ENCODE data around the gene ACSS3.
"Not testable (repeated sequence)": the region's sequence is repeated elsewhere in the genome, so short reads cannot be mapped to it uniquely, and the experiment has no call there.

ACSS3 gene

GRCh38 chr12:81077686-81078441, at the start of gene ACSS3:
Gene ACSS3 (plus strand): TSS chr12:81078079. CDS start chr12:81078121, 42 bp downstream.
- Mint-ChIP-seq H3K4me1 (ENCODE audit: low read depth) (no peaks in the 10 kb centered on the region), H3K27me3 (ENCODE audit: low read depth) (peaks cover 12% of the 10 kb centered on the region), H3K4me3 (no peak within 1 kb of the TSS), H3K36me3 (ENCODE audit: low read depth) (no peaks in the 10 kb centered on the region), H3K9me3 (no peaks in the 10 kb centered on the region), H3K27ac (no peak within 1 kb of the TSS)
- no peak for DNase-seq (ENCODE audit: low spot score)

DNA sequence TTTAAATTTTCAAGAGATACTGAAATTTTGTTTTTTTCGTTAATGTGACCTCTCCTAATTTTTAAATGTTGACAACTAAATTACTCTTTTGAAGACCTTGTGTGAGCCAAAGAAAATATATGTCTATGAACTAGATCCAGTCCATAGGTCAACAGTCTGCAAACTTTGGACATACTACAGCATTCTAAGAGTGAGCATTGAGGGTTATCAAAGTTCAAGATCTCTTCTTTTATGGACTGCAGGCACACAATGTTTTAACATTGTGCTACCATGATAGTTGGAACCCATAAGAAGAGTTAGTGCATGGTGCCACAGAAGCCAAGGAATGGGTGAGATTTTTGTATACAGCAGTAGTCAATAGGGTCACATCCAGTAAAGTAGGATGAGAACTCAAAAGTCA, 43.0 kb upstream of the ACSS3 start:
- H3K9me3 Mint-ChIP-seq, result peaks cover 8% of the 10 kb centered on the region
- H3K27me3 Mint-ChIP-seq (ENCODE audit: low read depth), result no peaks in the 10 kb centered on the region
- H3K4me3 Mint-ChIP-seq, result no peak overlapping the region
- no peaks in the 10 kb centered on the region for H3K36me3 Mint-ChIP-seq (ENCODE audit: low read depth)
- no peak for DNase-seq (ENCODE audit: low spot score)
- no peak overlapping the region for H3K27ac Mint-ChIP-seq
- no peaks in the 10 kb centered on the region for H3K4me1 Mint-ChIP-seq (ENCODE audit: low read depth)

DNA sequence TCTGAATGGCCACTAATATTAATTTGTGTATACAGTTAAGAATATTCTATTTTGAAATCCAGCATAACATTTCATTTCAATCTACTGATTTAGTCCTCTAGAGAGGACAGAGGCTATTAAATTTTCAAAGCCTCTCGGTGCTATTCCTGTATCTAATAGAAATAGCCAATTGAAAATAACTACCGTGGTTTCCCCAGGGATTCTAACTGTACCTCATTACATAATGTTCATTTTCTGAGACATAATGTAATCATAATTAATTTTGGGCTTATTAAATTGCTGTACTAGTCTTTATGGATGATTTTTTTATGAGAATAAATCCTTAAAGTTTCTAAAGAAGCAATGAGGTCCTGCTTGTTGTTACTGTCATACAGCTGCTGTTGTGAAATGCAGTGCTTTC, 38.6 kb upstream of the ACSS3 start:
- H3K4me3 Mint-ChIP-seq, result no peak overlapping the region
- no peaks in the 10 kb centered on the region for H3K27me3 Mint-ChIP-seq (ENCODE audit: low read depth)
- H3K36me3 Mint-ChIP-seq (ENCODE audit: low read depth), result no peaks in the 10 kb centered on the region
- DNase-seq (ENCODE audit: low spot score), result no peak
- H3K27ac Mint-ChIP-seq, result no peak overlapping the region
- H3K4me1 Mint-ChIP-seq (ENCODE audit: low read depth), result no peaks in the 10 kb centered on the region
- H3K9me3 Mint-ChIP-seq, result peaks cover 7% of the 10 kb centered on the region

DNA sequence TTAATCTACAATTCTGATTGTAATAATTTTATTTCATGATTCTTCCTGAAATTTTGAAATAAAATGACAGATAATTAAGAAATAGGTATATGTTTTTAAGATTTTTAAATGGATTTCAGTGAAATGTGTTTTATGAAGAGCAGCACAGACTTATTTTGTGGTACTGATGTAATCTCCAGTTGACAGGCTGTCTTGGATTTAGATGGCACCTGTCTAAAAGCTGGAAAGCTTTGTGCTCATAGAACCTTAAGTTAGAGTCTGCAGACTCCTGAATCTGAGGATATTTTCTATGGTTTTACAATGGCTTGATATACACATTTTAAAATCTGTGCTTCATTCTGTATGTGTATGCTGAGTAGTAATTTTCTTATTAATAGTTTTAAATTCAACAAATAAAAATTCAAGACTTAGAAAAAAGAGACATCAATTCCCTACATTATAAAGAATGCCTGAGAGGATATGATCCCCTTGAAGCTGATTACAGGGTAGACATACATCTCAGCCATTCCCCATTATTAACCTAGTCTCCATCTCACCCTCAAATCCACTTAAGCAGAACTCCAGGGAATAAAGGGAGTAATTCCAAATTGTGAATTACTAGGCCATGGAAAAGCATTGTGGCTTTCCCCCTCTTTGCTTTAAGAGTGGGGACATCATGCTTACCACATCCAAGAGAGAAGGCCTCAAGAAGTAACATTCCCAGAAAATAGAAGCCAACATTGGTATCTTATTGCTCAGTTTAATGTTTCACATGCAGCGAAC, 33.7 kb upstream of the ACSS3 start:
- no peaks in the 10 kb centered on the region for H3K27me3 Mint-ChIP-seq (ENCODE audit: low read depth)

GRCh38 chr12:81064971-81065370, 12.9 kb upstream of the ACSS3 start:
- not testable (repeated sequence) for H3K27me3 Mint-ChIP-seq (ENCODE audit: low read depth)

More for the DNA sequence above, 33.7 kb upstream of the ACSS3 start:
- Mint-ChIP-seq H3K4me1 (ENCODE audit: low read depth) (no peaks in the 10 kb centered on the region), H3K4me3 (no peak overlapping the region), H3K36me3 (ENCODE audit: low read depth) (no peaks in the 10 kb centered on the region), H3K27ac (no peak overlapping the region), H3K9me3 (peaks cover 9% of the 10 kb centered on the region)
- DNase-seq (ENCODE audit: low spot score), result no peak

DNA sequence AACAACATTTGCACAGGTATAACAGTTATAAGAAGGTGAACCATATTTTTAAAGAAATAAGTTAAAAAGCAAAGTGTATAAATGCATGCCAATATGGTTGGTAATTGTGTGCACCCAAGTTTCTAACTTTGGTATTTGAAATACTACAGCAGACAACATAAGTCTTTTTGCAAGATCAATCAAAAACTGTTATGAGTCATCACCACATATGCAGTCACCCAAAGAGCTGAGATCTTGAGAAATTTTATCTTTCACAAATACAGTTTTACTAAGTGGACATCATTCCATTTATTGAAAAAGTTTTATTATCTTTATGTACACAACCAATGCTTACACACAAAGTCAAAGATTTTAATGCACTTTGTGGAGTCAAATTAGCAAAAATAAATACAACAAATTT, 7.0 kb upstream of the ACSS3 start:
- H3K36me3 Mint-ChIP-seq (ENCODE audit: low read depth), result no peaks in the 10 kb centered on the region
- H3K27ac Mint-ChIP-seq, result no peak overlapping the region
- H3K9me3 Mint-ChIP-seq, result no peaks in the 10 kb centered on the region
- no peaks in the 10 kb centered on the region for H3K4me1 Mint-ChIP-seq (ENCODE audit: low read depth)
- DNase-seq (ENCODE audit: low spot score), result no peak
- H3K27me3 Mint-ChIP-seq (ENCODE audit: low read depth), result no peaks in the 10 kb centered on the region
- H3K4me3 Mint-ChIP-seq, result no peak overlapping the region

More at GRCh38 chr12:81064971-81065370, 12.9 kb upstream of the ACSS3 start:
- peaks cover 18% of the 10 kb centered on the region for H3K9me3 Mint-ChIP-seq
- not testable (repeated sequence) for H3K27ac Mint-ChIP-seq; H3K36me3 Mint-ChIP-seq (ENCODE audit: low read depth); H3K4me1 Mint-ChIP-seq (ENCODE audit: low read depth); H3K4me3 Mint-ChIP-seq; DNase-seq (ENCODE audit: low spot score)

DNA sequence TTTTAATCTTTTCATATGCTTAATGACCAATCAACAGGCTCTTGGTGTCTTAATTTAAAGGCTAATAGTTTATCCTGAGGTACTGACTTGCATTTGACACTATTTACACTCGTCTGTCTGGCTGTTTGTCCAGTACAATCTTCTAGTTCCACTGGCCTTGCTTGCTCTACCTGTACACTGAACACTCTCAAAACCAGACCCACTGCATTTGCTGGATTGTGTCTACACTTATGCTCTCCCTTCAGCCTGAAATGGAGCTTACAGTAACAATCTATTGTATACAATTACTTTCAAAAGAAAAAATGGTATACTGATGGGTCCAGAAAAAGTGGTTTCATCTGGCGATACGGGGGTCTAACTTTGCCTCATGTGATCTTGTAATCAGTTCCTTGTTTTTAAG, 2.3 kb upstream of the ACSS3 start:
- Mint-ChIP-seq H3K4me1 (ENCODE audit: low read depth) (no peaks in the 10 kb centered on the region), H3K9me3 (no peaks in the 10 kb centered on the region), H3K4me3 (no peak overlapping the region)

GRCh38 chr12:81077329-81077685, 572 bp upstream of the ACSS3 start:
- Mint-ChIP-seq H3K9me3 (no peaks in the 10 kb centered on the region), H3K36me3 (ENCODE audit: low read depth) (no peaks in the 10 kb centered on the region), H3K4me1 (ENCODE audit: low read depth) (no peaks in the 10 kb centered on the region), H3K27ac (no peak overlapping the region), H3K27me3 (ENCODE audit: low read depth) (peaks cover 12% of the 10 kb centered on the region), H3K4me3 (no peak overlapping the region)
- DNase-seq (ENCODE audit: low spot score), result no peak

More for the DNA sequence above, 2.3 kb upstream of the ACSS3 start:
- Mint-ChIP-seq H3K27ac (no peak overlapping the region), H3K27me3 (ENCODE audit: low read depth) (peaks cover 12% of the 10 kb centered on the region), H3K36me3 (ENCODE audit: low read depth) (no peaks in the 10 kb centered on the region)
- DNase-seq (ENCODE audit: low spot score), result no peak

DNA sequence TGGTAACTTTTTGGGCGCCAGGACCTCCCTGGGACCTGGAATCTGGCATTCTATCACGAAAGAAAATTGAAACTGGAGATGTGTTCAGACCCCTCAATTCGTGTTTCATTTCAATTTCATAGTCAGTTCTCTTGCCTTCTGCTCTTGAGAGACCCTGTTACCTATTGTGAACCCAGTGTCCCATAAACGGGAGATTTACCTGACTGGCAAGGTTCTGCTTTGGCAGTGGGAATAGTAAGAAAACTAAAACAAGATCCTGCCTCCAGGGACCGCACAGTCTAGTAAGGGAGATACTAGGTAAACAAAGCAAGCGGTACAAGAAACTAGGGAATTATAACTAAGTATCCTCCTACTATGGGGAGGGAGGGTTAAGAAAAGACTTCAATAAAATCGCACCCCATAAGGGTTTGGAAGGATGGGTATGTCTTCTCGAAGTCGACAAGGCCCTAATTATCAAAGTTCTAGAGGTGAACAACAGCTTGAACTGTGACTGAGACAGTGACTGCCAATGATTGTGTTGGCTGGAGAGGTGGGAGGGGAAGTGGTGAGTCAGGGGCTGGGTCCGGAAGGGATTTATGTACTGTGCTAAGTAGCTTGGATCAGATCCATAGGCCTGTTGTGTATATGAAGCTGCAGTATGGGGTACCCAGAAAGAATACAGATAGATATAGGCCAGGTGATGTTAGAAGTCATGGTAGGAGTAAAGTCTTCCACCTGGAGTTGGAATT, 754 bp downstream of the ACSS3 start:
- DNase-seq (ENCODE audit: low spot score), result no peak
- Mint-ChIP-seq H3K4me1 (ENCODE audit: low read depth) (no peaks in the 10 kb centered on the region), H3K27ac (no peak overlapping the region), H3K9me3 (no peaks in the 10 kb centered on the region), H3K36me3 (ENCODE audit: low read depth) (no peaks in the 10 kb centered on the region), H3K4me3 (no peak overlapping the region), H3K27me3 (ENCODE audit: low read depth) (peaks cover 12% of the 10 kb centered on the region)

DNA sequence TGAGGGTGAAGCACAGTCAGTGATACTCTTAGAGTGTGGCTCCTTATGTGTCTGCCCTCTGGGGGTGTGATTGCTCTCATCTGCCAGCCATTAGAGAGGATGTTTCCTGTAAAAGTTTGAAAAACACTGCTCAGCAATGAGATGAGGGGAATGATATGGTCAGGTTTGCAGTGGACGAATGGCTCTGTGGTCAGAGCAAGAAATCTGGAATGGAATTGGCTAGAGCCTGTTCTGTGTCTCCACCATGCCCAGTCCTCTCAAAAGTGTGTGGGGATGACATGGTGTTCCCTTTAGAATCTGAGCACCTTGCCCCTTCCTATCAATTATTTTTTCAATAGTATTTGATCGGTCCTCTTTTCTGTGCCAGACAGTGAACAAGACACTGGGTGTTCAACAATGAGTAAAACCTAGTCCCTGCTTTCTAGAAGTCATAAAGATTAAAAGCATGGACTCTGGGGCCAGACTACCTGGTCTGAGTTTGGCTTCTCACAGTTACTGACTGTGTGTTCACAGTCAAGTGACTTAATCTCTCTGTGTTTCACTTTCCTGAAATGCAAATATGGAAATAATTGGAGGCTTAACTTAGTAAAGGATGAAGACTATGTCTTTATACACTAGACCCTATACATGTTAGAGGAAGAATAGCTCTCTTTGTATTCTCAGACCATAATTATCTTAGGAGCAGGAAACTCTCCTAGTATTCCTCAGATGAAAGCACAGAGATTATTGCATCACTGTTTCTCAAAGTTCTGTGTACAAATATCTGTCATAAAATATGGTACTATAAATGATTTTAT, 1.6 kb downstream of the ACSS3 start:
- Mint-ChIP-seq H3K9me3 (peaks cover 6% of the 10 kb centered on the region), H3K4me1 (ENCODE audit: low read depth) (no peaks in the 10 kb centered on the region), H3K27ac (no peak overlapping the region)

DNA sequence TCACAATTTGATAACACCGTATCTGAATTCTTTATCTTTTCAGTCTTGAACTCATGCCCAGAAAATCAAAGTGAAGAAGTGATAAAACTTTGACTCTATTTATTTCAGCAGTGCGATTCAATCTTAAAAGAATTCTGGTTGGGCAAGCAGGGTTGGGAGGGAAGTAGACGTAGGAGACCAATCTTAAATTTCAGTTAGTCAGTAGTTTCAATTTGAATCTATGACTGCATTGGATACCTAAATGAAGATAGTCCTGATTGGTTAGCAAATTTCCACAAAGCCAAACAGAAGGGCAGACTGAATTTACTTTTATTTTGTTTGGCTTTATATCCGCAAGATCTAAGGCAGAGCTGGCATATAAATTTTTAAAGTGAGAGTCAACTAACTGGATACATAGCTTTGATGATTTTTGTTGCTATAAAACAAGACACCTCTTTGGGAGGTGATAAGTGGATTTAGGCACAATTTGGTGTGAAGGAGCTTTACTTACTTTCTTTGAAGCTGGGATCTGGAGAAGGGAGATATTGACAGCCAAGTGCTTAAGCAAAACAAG, 2.6 kb downstream of the ACSS3 start:
- no peaks in the 10 kb centered on the region for H3K36me3 Mint-ChIP-seq (ENCODE audit: low read depth)
- DNase-seq (ENCODE audit: low spot score), result no peak
- H3K4me1 Mint-ChIP-seq (ENCODE audit: low read depth), result no peaks in the 10 kb centered on the region
- H3K27ac Mint-ChIP-seq, result no peak overlapping the region
- peaks cover 6% of the 10 kb centered on the region for H3K9me3 Mint-ChIP-seq
- H3K27me3 Mint-ChIP-seq (ENCODE audit: low read depth), result peaks cover 12% of the 10 kb centered on the region
- H3K4me3 Mint-ChIP-seq, result no peak overlapping the region

More for the DNA sequence above, 1.6 kb downstream of the ACSS3 start:
- Mint-ChIP-seq H3K36me3 (ENCODE audit: low read depth) (no peaks in the 10 kb centered on the region), H3K27me3 (ENCODE audit: low read depth) (peaks cover 12% of the 10 kb centered on the region), H3K4me3 (no peak overlapping the region)
- DNase-seq (ENCODE audit: low spot score), result no peak

GRCh38 chr12:81081726-81082125, 3.8 kb downstream of the ACSS3 start:
- no peaks in the 10 kb centered on the region for H3K36me3 Mint-ChIP-seq (ENCODE audit: low read depth)
- no peak overlapping the region for H3K27ac Mint-ChIP-seq
- no peak overlapping the region for H3K4me3 Mint-ChIP-seq
- peaks cover 12% of the 10 kb centered on the region for H3K27me3 Mint-ChIP-seq (ENCODE audit: low read depth)
- peaks cover 6% of the 10 kb centered on the region for H3K9me3 Mint-ChIP-seq
- DNase-seq (ENCODE audit: low spot score), result no peak
- H3K4me1 Mint-ChIP-seq (ENCODE audit: low read depth), result no peaks in the 10 kb centered on the region

GRCh38 chr12:81083018-81083417, 5.1 kb downstream of the ACSS3 start:
- no peak for DNase-seq (ENCODE audit: low spot score)
- no peaks in the 10 kb centered on the region for H3K36me3 Mint-ChIP-seq (ENCODE audit: low read depth)
- H3K4me1 Mint-ChIP-seq (ENCODE audit: low read depth), result no peaks in the 10 kb centered on the region
- no peak overlapping the region for H3K4me3 Mint-ChIP-seq
- H3K27me3 Mint-ChIP-seq (ENCODE audit: low read depth), result peaks cover 4% of the 10 kb centered on the region
- peaks cover 6% of the 10 kb centered on the region for H3K9me3 Mint-ChIP-seq
- no peak overlapping the region for H3K27ac Mint-ChIP-seq

Measured in T-helper 2 cell treated with Interferon-gamma antibody and Interleukin-4, amounts not matched to agents 5 μg/mL and 100 μg/mL, for 36 hours (primary cell).